ENCODE results near the gene CPO. TPM values are rescaled to one million over a fixed set of nuclear protein-coding genes. Genes with fewer than 3 reads are reported as not detected.

Gene CPO
- polyA plus RNA-seq, 1 of the 3 experiments (the other 2 are of a cell fraction): not detected

GRCh38 chr2:206989311-206989710, 50.0 kb downstream of the CPO start (continued):
- no peak for TF ChIP-seq USF2 (IDR thresholded peaks at IDR 0.05; ENCODE audit: borderline replicate concordance, low read depth, low read length)
- TF ChIP-seq YY1 (IDR thresholded peaks at IDR 0.05; ENCODE audit: low read depth): no peak
- TF ChIP-seq TEAD4 (IDR thresholded peaks at IDR 0.05; ENCODE audit: borderline replicate concordance, insufficient read depth): no peak
- no peak for TF ChIP-seq EP300 (IDR thresholded peaks at IDR 0.05; ENCODE audit: borderline replicate concordance in 1 of 2, low read depth in 1 of 2, low read length in 1 of 2)
- no peak for TF ChIP-seq SIN3A (IDR thresholded peaks at IDR 0.05; ENCODE audit: borderline replicate concordance, low read depth, low read length)
- TF ChIP-seq RXRA (IDR thresholded peaks at IDR 0.05; ENCODE audit: borderline replicate concordance, low read depth): no peak

GRCh38 chr2:206990360-206990759, 51.0 kb downstream of the CPO start:
- no peak overlapping the region for H3K4me2 ChIP-seq

GRCh38 chr2:206991070-206991469, 51.8 kb downstream of the CPO start:
- Histone ChIP-seq H3K36me3 (replicated peaks in 1 of 2; ENCODE audit: control insufficient read depth in 1 of 2, insufficient read depth in 2 of 2, low read length in 1 of 2) (no peaks in the 10 kb centered on the region), H2AFZ (ENCODE audit: low read depth) (no peak overlapping the region), H3K9me2 (no peaks in the 10 kb centered on the region), H3K4me2 (no peak overlapping the region), H3K9me3 (no peaks in the 10 kb centered on the region), H3K27ac (ENCODE audit: low read depth in 2 of 2, low read length in 1 of 2) (peak overlapping the region in 1 of 2 experiments; percentile 92; a peak in 2 of 4 replicates), H3K4me1 (ENCODE audit: control insufficient read depth in 1 of 2, insufficient read depth in 2 of 2, low read depth in 1 of 2, low read length in 1 of 2) (peaks cover 0 to 17% of the 10 kb centered on the region in 2 experiments; a peak in 2 of 4 replicates), H3F3A (replicated peaks; ENCODE audit: insufficient read depth) (no peaks in the 10 kb centered on the region), H3K27me3 (ENCODE audit: insufficient read depth) (no peaks in the 10 kb centered on the region), H3K79me2 (ENCODE audit: insufficient read depth) (no peaks in the 10 kb centered on the region), H4K20me1 (ENCODE audit: insufficient read depth) (no peaks in the 10 kb centered on the region), H3K9ac (no peak overlapping the region), H3K4me3 (ENCODE audit: low read depth in 2 of 2, low read length in 1 of 2) (no peak overlapping the region)
- TF ChIP-seq CHD2 (IDR thresholded peaks at IDR 0.05; ENCODE audit: low read length, partially characterized antibody): no peak
- TF ChIP-seq GATA2 (CRISPR knock-in tag; IDR thresholded peaks at IDR 0.05): peak; percentile 34; the same call in 1 of the 2 replicates
- no peak for TF ChIP-seq PBX3 (IDR thresholded peaks at IDR 0.05)
- POLR2A ChIA-PET: interaction anchor here (1.3 to 1.4 kb wide), 2 partner anchors 157 to 175 kb away, joined by 3 to 5 read pairs; partner anchors contain the start of gene KLF7
- 58% methylated on average over 2 of the region's 2 CpGs for WGBS (ENCODE audit: low lambda C conversion rate)
- CTCF ChIA-PET: interaction anchor here (1.1 to 5.0 kb wide), 5 partner anchors 9 to 482 kb away, joined by 3 to 20 read pairs (median 10); partner anchors contain the start of gene KLF7
- DNase-seq: no peak

More at GRCh38 chr2:206990360-206990759, 51.0 kb downstream of the CPO start:
- H3K79me2 ChIP-seq (ENCODE audit: insufficient read depth): no peaks in the 10 kb centered on the region
- H3K4me1 ChIP-seq (ENCODE audit: control insufficient read depth in 1 of 2, insufficient read depth in 2 of 2, low read depth in 1 of 2, low read length in 1 of 2): peaks cover 0 to 17% of the 10 kb centered on the region in 2 experiments; a peak in 2 of 4 replicates
- H3K27me3 ChIP-seq (ENCODE audit: insufficient read depth): no peaks in the 10 kb centered on the region
- no peaks in the 10 kb centered on the region for H3F3A ChIP-seq (replicated peaks; ENCODE audit: insufficient read depth)
- no peaks in the 10 kb centered on the region for H3K36me3 ChIP-seq (replicated peaks in 1 of 2; ENCODE audit: control insufficient read depth in 1 of 2, insufficient read depth in 2 of 2, low read length in 1 of 2)
- WGBS (ENCODE audit: low lambda C conversion rate): 67% methylated on average over 4 of the region's 4 CpGs
- H4K20me1 ChIP-seq (ENCODE audit: insufficient read depth): no peaks in the 10 kb centered on the region
- POLR2A ChIA-PET: interaction anchor here (1.3 to 1.4 kb wide), 2 partner anchors 158 to 175 kb away, joined by 3 to 5 read pairs; partner anchors contain the start of gene KLF7
- H3K4me3 ChIP-seq (ENCODE audit: low read depth in 2 of 2, low read length in 1 of 2): no peak overlapping the region
- no peaks in the 10 kb centered on the region for H3K9me3 ChIP-seq
- no peak overlapping the region for H2AFZ ChIP-seq (ENCODE audit: low read depth)
- no peak overlapping the region for H3K9ac ChIP-seq
- H3K27ac ChIP-seq (ENCODE audit: low read depth in 2 of 2, low read length in 1 of 2): peak overlapping the region in 1 of 2 experiments; percentile 92; a peak in 2 of 4 replicates
- no peaks in the 10 kb centered on the region for H3K9me2 ChIP-seq
- no peak for TF ChIP-seq FOXM1 (IDR thresholded peaks at IDR 0.05; ENCODE audit: low read depth)
- TF ChIP-seq MEF2A (IDR thresholded peaks at IDR 0.05; ENCODE audit: borderline replicate concordance, low read depth): no peak
- no peak for TF ChIP-seq TEAD4 (IDR thresholded peaks at IDR 0.05; ENCODE audit: borderline replicate concordance, insufficient read depth)
- CTCF ChIA-PET: interaction anchor here (0.7 to 5.0 kb wide), 8 partner anchors 8 to 482 kb away, joined by 3 to 20 read pairs (median 8); partner anchors contain the start of gene KLF7
- DNase-seq: no peak
